ENCODE data around the gene ABCC1.

ABCC1 gene

GRCh38 chr16:15993946-15994665, 44.7 kb downstream of the ABCC1 start:
- no peak for ATAC-seq

DNA sequence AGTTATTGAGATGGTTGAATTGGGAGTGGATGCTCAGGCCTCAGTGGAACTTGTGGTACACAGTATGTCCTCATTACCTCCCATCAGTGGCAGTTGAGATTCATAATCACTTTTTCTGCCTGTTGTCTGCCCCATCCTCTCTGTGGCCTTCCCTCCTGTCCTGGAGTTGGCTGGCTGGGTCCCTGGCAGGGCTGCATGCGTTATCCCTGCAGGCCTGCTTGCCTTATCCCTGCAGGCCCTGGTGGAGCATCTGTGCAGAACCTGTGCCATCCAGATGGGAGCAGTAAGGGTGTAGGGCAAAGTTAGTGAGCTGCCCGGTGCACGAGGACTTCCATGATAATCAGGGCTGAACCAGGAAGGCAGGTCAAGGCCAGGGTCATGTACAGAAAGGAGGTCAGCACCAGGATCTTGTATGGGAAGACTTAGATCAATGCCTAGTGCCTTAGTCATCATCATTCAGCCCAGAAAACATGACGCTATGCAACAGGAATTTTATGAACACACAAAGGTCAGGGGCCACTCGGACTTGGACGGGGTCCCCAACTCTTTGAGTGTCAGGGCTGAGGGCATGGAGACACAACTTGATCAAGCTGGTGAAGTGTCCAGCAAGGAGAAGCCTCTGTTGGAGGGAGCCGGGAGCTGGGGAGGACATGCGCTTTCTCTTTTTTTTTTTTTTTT, 47.2 kb downstream of the ABCC1 start:
- ATAC-seq = no peak

GRCh38 chr16:16000685-16001084, 51.3 kb downstream of the ABCC1 start:
- no peak for ATAC-seq

DNA sequence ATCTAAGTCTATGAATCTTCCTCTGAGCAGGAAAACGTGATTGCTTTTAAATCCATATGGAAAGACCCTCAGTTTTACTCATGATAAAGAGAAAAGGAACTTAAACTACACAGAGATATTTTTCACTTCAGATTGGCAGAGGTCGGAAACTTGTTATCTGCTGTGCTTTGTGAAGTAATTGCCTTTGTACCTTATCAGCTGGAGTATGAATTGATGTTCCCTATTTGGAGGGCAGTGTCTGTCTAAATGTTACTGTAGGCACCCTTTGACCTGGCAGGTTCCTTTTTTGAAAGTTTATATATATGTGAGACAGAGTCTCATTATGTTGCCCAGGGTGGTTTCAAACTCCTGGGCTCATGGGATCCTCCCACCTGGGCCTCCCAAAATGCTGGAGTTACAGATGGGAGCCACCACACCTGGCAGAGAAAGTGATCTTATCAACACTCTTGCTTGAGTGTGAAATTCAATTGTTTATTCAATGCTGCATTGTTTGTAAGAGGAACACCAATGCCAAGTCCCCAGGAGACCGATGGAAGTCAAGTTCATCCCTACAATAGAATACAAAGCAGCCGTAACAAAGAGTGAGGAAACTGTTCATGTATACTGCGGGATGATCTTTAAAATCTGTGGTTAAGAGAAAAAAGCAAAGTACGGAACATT, 52.3 kb downstream of the ABCC1 start:
- ATAC-seq = no peak

GRCh38 chr16:16003719-16004313, 54.4 kb downstream of the ABCC1 start:
- no peak for ATAC-seq

DNA sequence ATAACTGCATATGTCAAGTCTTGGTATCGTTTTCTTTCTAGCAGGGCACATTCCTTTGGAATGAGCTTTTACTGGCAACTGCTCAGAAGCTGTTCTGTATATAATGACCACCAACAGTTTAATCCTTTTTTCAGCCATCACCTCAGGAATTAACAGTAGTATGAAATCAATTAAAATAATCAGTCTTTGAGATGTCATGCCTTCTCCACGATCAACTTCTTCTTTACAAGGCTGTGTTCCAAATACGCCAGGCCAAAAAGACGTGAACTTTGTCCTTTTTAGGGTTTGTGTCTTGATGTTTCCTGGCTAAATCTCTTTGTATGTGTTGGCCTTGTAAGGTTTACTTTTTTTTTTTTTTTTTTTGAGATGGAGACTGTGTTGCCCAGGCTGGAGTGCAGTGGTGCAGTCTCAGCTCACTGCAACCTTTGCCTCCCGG, 54.9 kb downstream of the ABCC1 start:
- ATAC-seq = no peak

- ATAC-seq = no peak
Observed at GRCh38 chr16:16005721-16006120, 56.3 kb downstream of the ABCC1 start.

GRCh38 chr16:16006650-16007049, 57.2 kb downstream of the ABCC1 start:
- ATAC-seq = no peak

GRCh38 chr16:16007743-16008111, 58.3 kb downstream of the ABCC1 start:
- peak; percentile 61 to 72 for ATAC-seq

- ATAC-seq = no peak
Observed at GRCh38 chr16:16008666-16009065, 59.2 kb downstream of the ABCC1 start.

DNA sequence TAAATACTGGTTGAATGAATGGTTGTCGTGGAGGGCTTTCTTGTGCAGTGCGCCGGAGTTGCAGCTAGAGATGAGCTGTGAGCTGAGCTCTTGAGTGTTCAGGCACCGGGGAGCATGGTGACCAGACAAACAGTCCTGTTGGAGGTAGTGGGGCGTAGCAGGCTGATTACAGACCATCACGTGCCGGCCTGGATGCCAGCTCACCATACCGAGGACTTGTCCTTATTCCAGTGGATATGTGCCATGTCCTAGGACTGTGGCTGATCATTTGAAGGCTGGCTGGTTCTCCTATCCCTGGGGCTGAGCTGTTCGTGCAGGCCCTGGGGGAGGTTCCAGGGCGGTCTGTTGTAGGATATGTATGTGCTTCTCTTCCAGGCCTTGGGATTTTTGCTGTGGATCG, 60.0 kb downstream of the ABCC1 start:
- no peak for ATAC-seq

GRCh38 chr16:16010194-16010593, 60.8 kb downstream of the ABCC1 start:
- ATAC-seq = no peak

DNA sequence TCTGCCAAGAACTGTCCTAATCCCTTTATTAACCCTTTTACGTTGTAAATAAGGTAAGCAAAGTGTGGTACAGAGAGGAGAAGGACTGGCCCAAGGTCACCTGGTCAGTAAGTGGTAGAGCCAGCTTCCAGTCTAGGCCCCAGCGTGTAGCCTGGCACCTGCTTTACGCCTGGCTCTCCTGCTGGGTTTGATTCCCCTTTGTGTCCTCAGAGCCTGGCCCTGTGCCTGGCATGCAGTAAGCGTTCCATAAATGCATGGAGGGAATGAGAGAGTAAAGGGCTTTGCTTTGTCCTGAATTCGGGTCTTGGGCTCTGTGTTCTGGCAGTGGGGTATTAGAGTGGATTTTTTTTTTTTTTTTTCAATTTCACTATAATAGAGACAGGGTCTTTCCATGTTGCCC, 62.7 kb downstream of the ABCC1 start:
- ATAC-seq = no peak

GRCh38 chr16:16013812-16014211, 64.4 kb downstream of the ABCC1 start:
- no peak for ATAC-seq

DNA sequence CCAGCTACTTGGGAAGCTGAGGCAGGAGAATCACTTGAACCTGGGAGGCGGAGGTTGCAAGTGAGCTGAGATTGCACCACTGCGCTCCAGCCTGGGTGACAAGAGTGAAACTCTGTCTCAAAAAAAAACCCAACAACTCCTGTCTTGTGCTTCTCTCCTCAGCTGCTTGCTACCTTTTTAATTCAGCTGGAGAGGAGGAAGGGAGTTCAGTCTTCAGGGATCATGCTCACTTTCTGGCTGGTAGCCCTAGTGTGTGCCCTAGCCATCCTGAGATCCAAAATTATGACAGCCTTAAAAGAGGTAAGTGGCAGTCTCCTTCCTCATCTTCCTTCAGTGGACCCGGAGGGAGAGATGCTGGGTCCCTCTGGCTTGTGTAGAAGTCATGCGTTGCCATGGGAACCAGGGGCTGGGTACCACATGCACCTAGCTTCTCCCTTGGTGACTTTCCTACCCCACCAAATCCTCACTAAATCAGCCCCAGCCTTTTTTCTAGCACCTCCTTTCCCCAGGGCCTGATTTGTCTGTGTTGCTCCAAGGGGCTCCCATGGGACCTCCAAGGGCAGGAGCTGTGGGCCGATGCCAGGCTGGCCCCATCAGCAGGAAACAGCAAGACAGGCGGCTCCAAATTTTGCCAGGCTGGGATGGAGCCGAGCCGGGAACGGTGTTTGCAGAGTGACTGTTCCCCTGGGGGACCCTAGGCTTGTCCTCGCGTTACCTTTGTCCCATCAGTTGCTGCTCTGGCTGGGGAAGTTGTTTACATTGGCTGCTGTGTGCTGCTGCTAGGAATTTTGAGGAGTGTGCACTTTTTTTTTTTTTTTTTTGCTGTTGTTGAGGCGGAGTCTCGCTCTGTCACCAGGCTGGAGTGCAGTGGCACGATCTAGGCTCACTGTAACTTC, 65.2 kb downstream of the ABCC1 start:
- no peak for ATAC-seq

DNA sequence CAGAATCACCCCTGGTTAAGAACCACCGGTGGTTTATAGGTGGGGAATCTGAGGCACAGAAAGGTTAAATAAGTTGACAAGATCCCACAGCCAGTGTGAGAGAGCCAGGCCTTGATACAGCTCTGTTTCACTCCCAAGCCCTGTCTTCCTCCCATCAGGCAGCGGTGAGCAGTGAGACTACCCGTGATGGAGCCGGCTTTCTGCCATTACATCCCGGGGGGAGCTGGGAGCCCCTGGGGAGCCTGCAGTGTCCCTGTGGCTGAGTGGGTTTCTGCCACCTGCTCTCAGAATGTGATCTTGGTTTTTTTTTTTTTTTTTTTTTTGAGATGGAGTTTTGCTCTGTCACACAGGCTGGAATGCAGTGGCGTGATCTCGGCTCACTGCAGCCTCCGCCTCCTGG, 66.4 kb downstream of the ABCC1 start:
- no peak for ATAC-seq

- peak; percentile 35 to 51 for ATAC-seq
Observed at GRCh38 chr16:16016388-16016964, 67.1 kb downstream of the ABCC1 start.

GRCh38 chr16:16017812-16018211, 68.4 kb downstream of the ABCC1 start:
- peak in 1 of 2 donors; percentile 60 for ATAC-seq

DNA sequence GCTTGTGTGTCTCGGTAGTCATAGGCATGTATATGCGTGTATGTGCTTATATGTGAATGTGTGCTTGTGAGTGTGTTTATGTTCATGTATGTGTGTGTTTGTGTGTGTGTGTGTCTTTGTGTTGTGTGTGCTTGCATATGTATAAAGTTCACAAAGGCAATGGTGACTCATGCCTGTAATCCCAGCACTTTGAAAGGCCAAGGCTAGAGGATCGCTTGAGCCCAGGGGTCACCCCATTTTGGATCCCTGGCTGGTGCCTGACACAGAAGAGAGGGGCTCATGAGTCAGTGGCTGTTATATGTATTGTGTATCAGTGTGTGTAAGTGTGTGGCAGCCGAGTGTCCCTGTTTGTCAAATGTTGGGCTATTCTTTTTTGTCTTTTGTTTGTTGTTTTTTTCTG, 69.3 kb downstream of the ABCC1 start:
- no peak for ATAC-seq

- no peak for ATAC-seq
Observed at GRCh38 chr16:16019488-16019887, 70.1 kb downstream of the ABCC1 start.

GRCh38 chr16:16020291-16020690, 70.9 kb downstream of the ABCC1 start:
- no peak for ATAC-seq

- ATAC-seq = no peak
Observed at GRCh38 chr16:16021020-16021419, 71.6 kb downstream of the ABCC1 start.
